H1 (cell line): ENCODE measurements around the gene KCNQ2. TPM values are rescaled to one million over a fixed set of nuclear protein-coding genes. Genes with fewer than 3 reads are reported as not detected.

Source experiments
- CTCF ChIA-PET: fragments of 300-600 bp; sonication (Branson Sonifier 250); formaldehyde crosslinking; loops from one replicate; lab custom pipeline; 2021; ENCODE audit not compliant: partially characterized antibody; lab: Charles Lee
- POLR2A ChIA-PET: fragments of 300-600 bp; sonication (Branson Sonifier 250); formaldehyde crosslinking; loops from one replicate; lab custom pipeline; 2021; ENCODE audit warnings: inconsistent platforms; ENCODE audit not compliant: partially characterized antibody; lab: Charles Lee
- DNase-seq, 2 experiments: peaks; one replicate each; pipeline versions ENCODE4 v3.0.0 to v3.0.0-alpha.2; 2010 to 2022; ENCODE audit warnings: low spot score in 2 of 2, low read depth in 1 of 2, mixed read lengths in 1 of 2
- FAIRE-seq: peaks from 2 replicates; lab custom pipeline; 2011; peaks lifted over from hg19 to GRCh38; lab: Jason Lieb, UNC
- H2AFZ ChIP-seq: 2 replicates; pipeline ENCODE4 v1.8.1; 2012; ENCODE audit warnings: low read length, inconsistent platforms
- H2AK5ac ChIP-seq: 2 replicates; pipeline ENCODE4 v1.6.1; 2013; ENCODE audit warnings: low read depth, low read length
- H2BK120ac ChIP-seq: replicated peaks from 2 replicates; pipeline ENCODE3; 2013; ENCODE audit warnings: low read depth, low read length, inconsistent platforms
- H2BK12ac ChIP-seq: 2 replicates; pipeline ENCODE4 v1.6.1; 2013; ENCODE audit warnings: low read depth, low read length
- H2BK15ac ChIP-seq: 2 replicates; pipeline ENCODE4 v1.6.1; 2013; ENCODE audit warnings: low read length
- H2BK20ac ChIP-seq: 2 replicates; pipeline ENCODE4 v1.6.1; 2013; ENCODE audit warnings: low read length
- H2BK5ac ChIP-seq: 2 replicates; pipeline ENCODE4 v1.6.1; 2013; ENCODE audit warnings: low read depth, low read length
- H3K14ac ChIP-seq: 2 replicates; pipeline ENCODE4 v1.6.1; 2013; ENCODE audit warnings: inconsistent platforms; ENCODE audit not compliant: insufficient read length
- H3K18ac ChIP-seq: 2 replicates; pipeline ENCODE4 v1.6.1; 2013; ENCODE audit warnings: low read length; ENCODE audit errors: extremely low read depth
- H3K23ac ChIP-seq: 2 replicates; pipeline ENCODE4 v1.6.1; 2013; ENCODE audit warnings: inconsistent platforms; ENCODE audit not compliant: insufficient read length
- H3K23me2 ChIP-seq: 2 replicates; pipeline ENCODE4 v1.6.1; 2013; ENCODE audit warnings: low read depth, low read length
- H3K27ac ChIP-seq: 2 replicates; pipeline ENCODE4 v1.6.1; 2011; ENCODE audit warnings: low read depth, low read length, inconsistent platforms
- H3K27me3 ChIP-seq, 4 experiments: replicated peaks in 1 of 4; 1 replicate in 1 of 4; 2 replicates in 3 of 4; pipeline versions ENCODE4 v1.6.1 to v1.8.1; 2011 to 2013; ENCODE audit warnings: low read length in 3 of 4, mild to moderate bottlenecking in 3 of 4, inconsistent platforms in 2 of 4, mixed read lengths in 2 of 4, moderate library complexity in 1 of 4; ENCODE audit not compliant: control insufficient read depth in 3 of 4, insufficient read depth in 3 of 4; ENCODE audit errors: extremely low read depth in 1 of 4
- H3K36me3 ChIP-seq, 4 experiments: 2 replicates each; pipeline versions ENCODE4 v1.6.1 to v1.8.1; 2011 to 2013; ENCODE audit warnings: mild to moderate bottlenecking in 4 of 4, low read length in 3 of 4, moderate library complexity in 2 of 4, control low read depth in 1 of 4, inconsistent platforms in 1 of 4; ENCODE audit not compliant: insufficient read depth in 4 of 4, control insufficient read depth in 2 of 4
- H3K4ac ChIP-seq: replicated peaks from 2 replicates; pipeline ENCODE3; 2013; ENCODE audit warnings: low read length, low read depth, mixed read lengths, inconsistent platforms; ENCODE audit not compliant: insufficient read length
- H3K4me1 ChIP-seq, 4 experiments: replicated peaks in 1 of 4; 1 replicate in 1 of 4; 2 replicates in 3 of 4; pipeline versions ENCODE4 v1.6.1 to v1.8.1; 2011 to 2013; ENCODE audit warnings: low read length in 3 of 4, inconsistent platforms in 2 of 4, mixed read lengths in 1 of 4; ENCODE audit not compliant: insufficient read depth in 4 of 4, control insufficient read depth in 3 of 4
- H3K4me2 ChIP-seq, 2 experiments: 2 replicates each; pipeline versions ENCODE4 v1.6.1 to v1.8.1; 2011 to 2013; ENCODE audit warnings: low read depth in 2 of 2, low read length in 2 of 2, control low read depth in 1 of 2, inconsistent platforms in 1 of 2, mild to moderate bottlenecking in 1 of 2; ENCODE audit not compliant: insufficient read depth in 1 of 2
- H3K4me3 ChIP-seq, 4 experiments: fragments of 200-600, 300-600 bp in 1 of 4; sonication (generic), shearing (Covaris generic), sonication (Bioruptor Twin) in 1 of 4; 2 replicates each; pipeline versions ENCODE4 v1.5.1 to v1.8.1; 2011 to 2016; ENCODE audit warnings: low read length in 4 of 4, low read depth in 3 of 4, control low read depth in 2 of 4, inconsistent platforms in 2 of 4, mild to moderate bottlenecking in 2 of 4, mixed read lengths in 1 of 4, moderate library complexity in 1 of 4; ENCODE audit not compliant: insufficient read depth in 2 of 4; ENCODE audit errors: extremely low read depth in 1 of 4
- H3K56ac ChIP-seq: replicated peaks from 2 replicates; pipeline ENCODE3; 2013; ENCODE audit warnings: low read depth, mild to moderate bottlenecking, mixed read lengths, low read length, inconsistent platforms; ENCODE audit not compliant: insufficient read length
- H3K79me1 ChIP-seq: 2 replicates; pipeline ENCODE4 v1.6.1; 2013; ENCODE audit warnings: low read depth, low read length, control low read depth
- H3K79me2 ChIP-seq, 2 experiments: 2 replicates each; pipeline versions ENCODE4 v1.6.1 to v1.8.1; 2012 to 2013; ENCODE audit warnings: low read length in 2 of 2, mild to moderate bottlenecking in 2 of 2, inconsistent platforms in 1 of 2; ENCODE audit not compliant: insufficient read depth in 2 of 2, control insufficient read depth in 1 of 2
- H3K9ac ChIP-seq, 4 experiments: replicated peaks in 1 of 4; 1 replicate in 1 of 4; 2 replicates in 3 of 4; pipeline versions ENCODE4 v1.6.1 to v1.8.1; 2011 to 2013; ENCODE audit warnings: low read depth in 3 of 4, low read length in 3 of 4, control low read depth in 2 of 4, mild to moderate bottlenecking in 2 of 4, moderate library complexity in 2 of 4, inconsistent platforms in 1 of 4; ENCODE audit errors: extremely low read depth in 1 of 4
- H3K9me3 ChIP-seq, 2 experiments: 2 replicates each; pipeline versions ENCODE4 v1.6.1 to v1.8.1; 2012 to 2013; ENCODE audit warnings: mild to moderate bottlenecking in 2 of 2, moderate library complexity in 2 of 2, control low read depth in 1 of 2, inconsistent platforms in 1 of 2, low read depth in 1 of 2, low read length in 1 of 2, mixed read lengths in 1 of 2; ENCODE audit not compliant: insufficient read depth in 2 of 2
- H4K20me1 ChIP-seq, 2 experiments: replicated peaks in 1 of 2; 2 replicates each; pipeline versions ENCODE3 to v1.8.1; 2011 to 2013; ENCODE audit warnings: inconsistent platforms in 2 of 2, low read length in 2 of 2, mild to moderate bottlenecking in 1 of 2; ENCODE audit not compliant: insufficient read depth in 2 of 2, control insufficient read depth in 1 of 2
- H4K5ac ChIP-seq: 2 replicates; pipeline ENCODE4 v1.6.1; 2013; ENCODE audit warnings: low read length, low read depth, mixed read lengths, inconsistent platforms; ENCODE audit not compliant: insufficient read length
- H4K8ac ChIP-seq: 2 replicates; pipeline ENCODE4 v1.8.0; 2013; ENCODE audit warnings: mild to moderate bottlenecking, moderate library complexity, low read length, inconsistent platforms; ENCODE audit not compliant: insufficient read depth; ENCODE audit errors: extremely low read depth
- H4K91ac ChIP-seq: replicated peaks from 2 replicates; pipeline ENCODE3; 2013; ENCODE audit warnings: low read length, mixed read lengths, inconsistent platforms; ENCODE audit not compliant: insufficient read length
- BCL11A ChIP-seq, 2 experiments: IDR thresholded peaks; one replicate each; pipeline ENCODE4 v1.6.1; 2011; ENCODE audit warnings: low read depth in 2 of 2, low read length in 2 of 2, mild to moderate bottlenecking in 2 of 2
- BRCA1 ChIP-seq: IDR thresholded peaks from 2 replicates; pipeline ENCODE4 v1.6.1; 2012; ENCODE audit warnings: low read depth, low read length, improper control_type of control experiment
- FOSL1 ChIP-seq: IDR thresholded peaks from 2 replicates; pipeline ENCODE4 v1.6.1; 2011; ENCODE audit warnings: mild to moderate bottlenecking, low read depth, low read length, moderate library complexity; ENCODE audit not compliant: insufficient read depth
- KDM4A ChIP-seq: IDR thresholded peaks from one replicate; pipeline ENCODE4 v1.7.1; 2012; ENCODE audit warnings: low read depth, mild to moderate bottlenecking, moderate library complexity, low read length, inconsistent platforms; ENCODE audit not compliant: severe bottlenecking
- POLR2AphosphoS5 ChIP-seq: IDR thresholded peaks from 2 replicates; pipeline ENCODE4 v1.6.1; 2011; ENCODE audit warnings: low read depth, low read length
- RAD21 ChIP-seq, 2 experiments: IDR thresholded peaks in 1 of 2; conservative IDR thresholded peaks in 1 of 2; 2 replicates each; pipeline ENCODE4 v1.6.1; 2011; ENCODE audit warnings: low read depth in 2 of 2, low read length in 2 of 2, improper control_type of control experiment in 1 of 2, inconsistent platforms in 1 of 2, mild to moderate bottlenecking in 1 of 2, moderate library complexity in 1 of 2
- SUZ12 ChIP-seq: fragments of 200-600 bp; sonication (generic); IDR thresholded peaks from 2 replicates; pipeline ENCODE4 v1.6.1; 2012; ENCODE audit warnings: mild to moderate bottlenecking, inconsistent platforms, low read length, moderate library complexity, mixed read lengths
- TAF7 ChIP-seq: optimal IDR thresholded peaks from 2 replicates; pipeline ENCODE3; 2011; ENCODE audit warnings: low read depth, mild to moderate bottlenecking, inconsistent platforms, low read length, moderate library complexity, borderline replicate concordance
- ZNF274 ChIP-seq: IDR thresholded peaks from 2 replicates; pipeline ENCODE4 v1.7.0; 2012; ENCODE audit warnings: low read length, borderline replicate concordance; ENCODE audit errors: extremely low read depth
- WGBS, 2 experiments: shearing (Covaris generic) in 1 of 2; methylation state at CpG; one replicate each; pipeline versions ENCODE4 v1.1.6 to v1.1.7; 2013 to 2015; ENCODE audit warnings: low lambda C conversion rate in 2 of 2, mixed read lengths in 2 of 2, inconsistent platforms in 1 of 2, low coverage in 1 of 2, missing lambda C conversion rate in 1 of 2; ENCODE audit not compliant: insufficient replicate concordance in 2 of 2, insufficient coverage in 1 of 2, insufficient read length in 1 of 2; ENCODE audit errors: extremely low coverage in 1 of 2, missing lambda C conversion rate in 1 of 2; 5-methylcytosine and 5-hydroxymethylcytosine counted together
- polyA plus RNA-seq, 7 experiments: library from polyadenylated mRNA; depleted of rRNA in 3 of 7; stranded (reverse) in 5 of 7; unstranded in 2 of 7; fragments of >200 nt in 5 of 7; fragments of 200-250 nt in 2 of 7; gene quantifications; 1 replicate in 5 of 7; 2 replicates in 1 of 7; 4 replicates in 1 of 7; pipeline versions ENCODE4 v1.2.1 to v1.2.3, GENCODE V29; 2011 to 2013; ENCODE audit warnings: missing spikeins in 2 of 7, mixed read lengths in 2 of 7
- total RNA-seq: library from RNA; stranded (reverse); fragmentation: NEBNext Ultra II Directional; extraction: Animal tissue kit (Norgen Biotek cat#: 25700); gene quantifications from 2 replicates; pipeline ENCODE4 v1.2.1, GENCODE V29; 2021

KCNQ2 gene
- total and polyA plus RNA-seq, 2 of the 8 experiments (the other 6 are each of a cell fraction or from before 2014, with no cell fraction given) = 82.6 to 243 TPM

DNA sequence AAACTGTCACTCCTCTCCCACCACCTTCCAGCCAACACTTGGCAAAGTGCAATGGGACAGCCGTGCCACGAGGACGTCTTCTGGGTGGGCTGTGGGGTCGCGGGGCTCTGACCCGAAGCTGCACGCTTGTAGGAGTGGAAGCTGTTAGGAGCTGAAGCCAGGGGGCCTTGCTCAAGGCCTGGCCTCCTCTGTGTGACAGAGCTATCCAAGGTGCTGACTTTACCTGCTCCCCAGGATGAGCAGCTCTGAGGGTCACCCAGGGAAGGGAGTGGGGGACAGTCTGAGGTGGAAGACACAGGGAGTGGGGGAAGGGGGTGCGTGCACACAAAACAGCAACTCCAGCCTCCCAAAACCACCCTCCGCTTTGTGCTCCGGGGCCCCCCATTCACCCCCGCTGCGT, 93.8 kb downstream of the KCNQ2 start:
- peaks cover 0 to 2% (median 0%) of the 10 kb centered on the region in 4 experiments; a peak in 1 of 7 replicates for H3K27me3 ChIP-seq
- no peaks in the 10 kb centered on the region; the same call in none of the 2 replicates for H3K23me2 ChIP-seq
- no peaks in the 10 kb centered on the region for H4K20me1 ChIP-seq
- no peak overlapping the region for H2BK12ac ChIP-seq
- H3K4me2 ChIP-seq = no peak overlapping the region
- H4K91ac ChIP-seq = no peak overlapping the region
- CTCF ChIA-PET = interaction anchor here (1.1 to 9.9 kb wide), 20 partner anchors 8 to 155 kb away, joined by 3 to 230 read pairs (median 8); partner anchors contain the start of genes CHRNA4 and COL20A1
- POLR2A ChIA-PET = interaction anchor here (0.8 to 1.9 kb wide), 2 partner anchors 15 to 63 kb away, joined by 4 to 7 read pairs; no protein-coding TSS in a partner anchor
- no peak overlapping the region for H3K23ac ChIP-seq
- FAIRE-seq = no peak
- no peak overlapping the region for H2BK15ac ChIP-seq
- no peak overlapping the region for H3K4me3 ChIP-seq
- WGBS, 2 experiments = 79% methylated on average over 12 of the region's 12 CpGs; no CpG with 5 or more reads in 1 of the 2 experiments
- no peak overlapping the region for H3K18ac ChIP-seq
- H3K79me2 ChIP-seq = no peaks in the 10 kb centered on the region
- no peak overlapping the region for H2BK5ac ChIP-seq
- H2BK120ac ChIP-seq = no peak overlapping the region
- no peaks in the 10 kb centered on the region for H3K79me1 ChIP-seq
- no peaks in the 10 kb centered on the region for H3K9me3 ChIP-seq
- no peak overlapping the region for H2AK5ac ChIP-seq
- no peak overlapping the region for H4K8ac ChIP-seq
- peaks cover 3 to 20% (median 14%) of the 10 kb centered on the region in 4 experiments for H3K4me1 ChIP-seq
- no peak overlapping the region for H3K27ac ChIP-seq
- H3K4ac ChIP-seq = no peak overlapping the region
- no peaks in the 10 kb centered on the region for H3K36me3 ChIP-seq
- H3K9ac ChIP-seq = no peak overlapping the region
- no peak overlapping the region for H2BK20ac ChIP-seq
- H3K56ac ChIP-seq = no peak overlapping the region
- H3K14ac ChIP-seq = no peak overlapping the region
- H4K5ac ChIP-seq = no peak overlapping the region
- no peak for DNase-seq
- H2AFZ ChIP-seq = no peak overlapping the region
- TF ChIP-seq BRCA1 (no peak), POLR2AphosphoS5 (no peak), TAF7 (no peak), ZNF274 (no peak), FOSL1 (no peak), BCL11A (IDR thresholded peaks at IDR 0.05; ENCODE audit: low read depth in 2 of 2, low read length in 2 of 2) (no peak), RAD21 (IDR thresholded peaks at IDR 0.05 in 1 of 2, conservative IDR thresholded peaks at IDR 0.05 in 1 of 2; ENCODE audit: low read depth in 2 of 2, low read length in 2 of 2) (peak in 1 of 2 experiments; percentile 23; a peak in 1 of 4 replicates), SUZ12 (no peak), KDM4A (no peak)
